ENCODE data around the gene SPTB.
"Not testable (repeated sequence)": the region's sequence is repeated elsewhere in the genome, so short reads cannot be mapped to it uniquely, and the experiment has no call there.

Gene SPTB

DNA sequence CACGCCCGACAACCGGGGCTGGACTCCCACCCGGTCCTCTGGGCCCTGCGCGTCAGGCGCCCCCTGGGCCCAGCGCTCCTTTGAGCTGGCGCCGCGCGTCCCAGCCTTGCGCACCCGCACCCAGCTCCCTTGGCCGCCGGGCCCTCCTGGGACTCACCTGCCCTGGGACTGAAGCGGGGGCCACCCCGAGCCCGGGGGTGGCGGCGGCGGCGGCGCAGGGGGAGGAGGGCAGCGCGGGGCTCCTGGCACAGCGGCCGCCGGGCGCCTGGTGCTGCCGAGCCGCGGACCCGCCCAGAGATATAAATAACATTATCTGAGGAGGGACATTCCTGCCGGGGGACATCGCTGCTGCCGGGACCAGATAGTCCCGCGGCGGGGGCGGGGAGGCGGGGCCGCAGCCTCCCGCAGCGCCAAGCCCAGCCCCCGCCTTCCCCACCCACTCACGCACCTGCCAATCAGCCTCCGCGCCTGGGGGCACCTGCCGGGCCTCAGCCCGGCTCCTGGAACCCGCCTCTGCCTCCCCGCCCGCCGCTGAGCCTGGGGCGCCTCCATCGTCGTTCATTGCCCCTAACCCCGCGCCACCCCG lies at the start of gene SPTB:
Gene SPTB, minus strand, starts transcription at position 273 of the 586 bp plus-strand sequence. CDS start 56,813 bp downstream, outside the sequence.
- DNase-seq (ENCODE audit: low read depth, low spot score): peak; percentile 19

DNA sequence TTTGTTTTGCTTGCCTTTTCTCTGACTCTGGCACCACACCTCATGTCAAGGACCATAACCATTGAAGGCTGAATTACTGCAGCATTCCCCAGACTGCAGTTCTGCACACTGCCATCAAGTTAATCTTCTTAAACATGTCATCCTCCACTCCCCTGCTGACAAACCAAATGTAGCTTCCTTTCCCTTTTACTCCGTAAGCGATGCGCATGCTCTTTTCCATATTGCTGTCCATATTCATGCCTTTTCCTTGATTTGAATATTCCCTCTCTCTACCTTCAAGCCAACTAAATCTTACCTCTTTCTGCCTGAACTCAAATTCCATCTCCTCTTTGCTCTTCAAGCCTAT lies 49.3 kb upstream of the SPTB start:
- DNase-seq (ENCODE audit: low read depth, low spot score): no peak

DNA sequence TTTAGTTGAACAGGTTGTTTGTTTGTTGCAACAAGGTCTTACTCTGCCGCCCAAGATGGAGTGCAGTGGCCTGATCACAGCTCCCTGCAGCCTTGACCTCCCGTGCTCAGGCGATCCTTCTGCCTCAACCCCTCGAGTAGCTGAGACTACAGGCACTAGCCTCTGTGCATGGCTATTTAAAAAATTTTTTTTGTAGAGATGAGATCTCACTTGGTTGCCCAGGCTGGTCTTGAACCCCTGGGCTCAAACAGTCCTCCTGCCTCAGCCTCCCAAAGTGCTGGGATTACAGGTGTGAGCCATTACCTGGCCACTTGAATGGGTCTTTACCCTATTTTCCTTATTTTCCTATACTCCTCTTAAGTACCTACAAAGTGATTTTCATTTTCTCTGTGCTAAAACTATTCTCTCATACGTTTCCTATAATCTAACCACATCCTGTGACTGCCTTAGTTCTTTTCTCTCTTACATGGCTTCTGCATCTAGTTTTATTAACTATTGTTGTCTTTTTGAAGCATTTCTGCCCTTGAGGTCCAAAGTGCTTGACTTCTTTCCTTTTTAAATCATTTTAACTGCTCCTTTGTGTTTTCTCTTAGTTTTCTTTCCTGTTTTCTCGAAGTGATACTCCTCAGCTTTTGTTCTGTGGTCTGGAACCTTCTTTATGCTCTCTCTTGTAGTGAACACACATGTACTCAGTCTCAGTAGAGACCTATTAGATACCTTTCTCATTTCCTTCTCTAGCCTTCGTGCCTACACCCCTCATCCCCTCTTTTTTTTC lies 48.7 kb upstream of the SPTB start:
- DNase-seq (ENCODE audit: low read depth, low spot score): no peak

DNA sequence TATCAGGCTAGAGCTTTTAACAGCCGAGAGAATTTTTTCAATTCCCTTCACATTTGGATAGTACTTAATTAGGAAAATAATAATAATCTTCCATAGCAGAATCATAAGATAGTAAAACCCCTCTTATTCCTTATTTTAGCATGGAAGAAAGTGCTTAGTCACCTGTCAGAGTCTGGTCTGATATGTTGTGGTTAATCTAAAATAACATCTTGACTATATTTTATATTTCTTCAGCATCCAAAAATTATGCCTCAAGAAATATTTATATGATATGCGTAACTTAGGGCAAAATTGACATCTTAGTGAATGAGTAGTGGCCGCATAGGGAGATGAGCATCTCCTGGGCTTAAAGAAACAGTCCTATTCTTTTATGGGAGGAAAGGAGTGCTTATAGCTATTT lies 47.3 kb upstream of the SPTB start:
- no peak for DNase-seq (ENCODE audit: low read depth, low spot score)

DNA sequence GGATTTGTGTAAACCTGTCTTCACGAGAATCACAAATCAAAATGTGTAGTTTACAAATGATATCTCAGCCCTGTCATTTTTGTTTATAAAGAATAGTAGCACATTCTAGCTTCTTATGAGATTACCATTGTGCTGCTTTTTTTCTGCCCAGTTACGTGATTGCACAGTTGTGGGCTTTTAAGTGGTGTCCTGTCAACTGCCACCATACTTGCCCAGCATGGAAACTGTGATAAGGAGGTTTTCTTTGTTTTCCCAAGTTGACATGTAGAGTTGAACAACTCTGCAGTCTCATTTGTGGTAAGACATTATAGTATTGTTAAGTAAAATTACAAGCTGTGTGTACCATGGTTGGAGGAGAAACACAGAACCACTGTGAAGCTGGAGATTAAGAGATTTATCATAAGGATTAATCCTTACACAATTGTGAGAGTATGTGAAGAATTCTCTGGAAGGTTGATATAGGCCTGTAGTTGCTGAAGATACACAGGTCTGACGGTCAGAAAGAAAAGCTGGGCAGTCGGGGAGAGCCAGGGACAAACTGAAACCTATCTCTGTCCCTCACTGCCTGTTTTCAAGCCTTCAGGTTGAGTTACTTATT lies 46.8 kb upstream of the SPTB start:
- DNase-seq (ENCODE audit: low read depth, low spot score): no peak

DNA sequence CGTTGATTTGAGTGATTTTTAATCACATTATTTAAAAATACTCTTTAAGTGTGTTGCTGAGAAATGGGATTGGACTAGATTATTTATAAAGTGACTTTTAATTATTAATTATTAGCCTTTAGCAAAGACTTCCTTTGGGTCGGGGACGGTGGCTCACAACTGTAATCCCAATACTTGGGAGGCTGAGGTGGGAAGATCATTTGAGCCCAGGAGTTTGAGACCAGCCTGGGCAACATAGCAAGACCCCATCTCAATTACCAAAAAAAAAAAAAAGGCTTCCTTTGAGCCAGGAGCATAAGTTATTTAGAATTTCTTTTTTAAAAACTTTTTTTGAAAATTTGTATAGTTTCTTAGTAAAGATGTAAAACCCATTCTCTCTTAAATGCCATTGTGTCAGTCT lies 43.3 kb upstream of the SPTB start:
- DNase-seq (ENCODE audit: low read depth, low spot score): no peak

DNA sequence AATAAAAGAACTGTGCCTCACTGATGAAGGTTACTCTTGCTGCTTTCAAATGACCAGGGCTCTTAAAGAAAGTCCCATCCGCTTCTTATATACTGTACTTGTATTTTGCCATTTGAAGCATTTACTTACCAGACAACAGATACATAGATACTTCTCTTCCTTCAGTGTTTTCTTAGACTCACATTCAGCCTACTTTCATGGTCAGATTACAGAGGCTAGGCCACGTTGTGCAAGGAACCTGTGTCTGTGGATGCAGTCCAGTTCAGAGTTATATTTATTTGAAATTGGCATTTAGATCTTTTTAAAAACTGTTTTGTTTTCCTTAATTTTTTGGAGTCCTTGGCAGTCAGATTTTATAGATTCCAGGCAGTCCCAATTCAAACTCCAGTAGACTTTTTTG lies 40.8 kb upstream of the SPTB start:
- no peak for DNase-seq (ENCODE audit: low read depth, low spot score)

DNA sequence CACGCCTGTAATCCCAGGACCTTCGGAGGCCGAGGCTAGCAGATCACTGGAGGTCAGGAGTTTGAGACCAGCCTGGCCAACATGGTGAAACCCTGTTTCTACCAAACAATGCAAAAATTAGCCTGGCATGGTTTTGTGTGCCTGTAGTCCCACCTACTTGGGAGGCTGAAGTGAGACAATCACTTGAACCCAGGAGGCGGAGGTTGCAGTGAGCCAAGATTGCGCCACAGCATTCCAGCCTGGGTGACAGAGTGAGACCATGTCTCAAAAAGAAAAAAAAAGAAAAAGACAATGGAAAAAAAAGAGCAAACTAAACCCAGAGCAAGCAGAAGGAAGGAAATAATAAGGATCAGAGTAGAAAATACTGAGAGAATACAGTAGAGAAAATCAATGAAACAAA lies 39.9 kb upstream of the SPTB start:
- DNase-seq (ENCODE audit: low read depth, low spot score): no peak

DNA sequence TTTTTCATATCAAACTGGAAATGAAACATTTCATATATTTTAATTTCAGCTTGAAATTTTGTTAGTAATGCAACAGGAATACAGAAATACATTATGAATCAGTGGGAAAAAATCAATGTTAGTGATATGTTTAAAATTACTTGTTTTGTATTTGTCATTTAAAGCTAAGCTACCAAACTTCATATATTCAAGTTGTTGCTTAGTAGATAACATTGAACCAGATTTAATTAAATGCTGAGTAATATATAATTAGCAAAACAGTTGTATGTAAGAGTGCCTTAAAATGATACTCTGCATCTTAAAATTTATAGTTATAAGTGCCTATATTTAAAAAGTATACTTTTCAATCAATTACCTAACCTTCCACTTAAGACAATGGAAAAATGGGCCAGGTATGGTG lies 39.5 kb upstream of the SPTB start:
- DNase-seq (ENCODE audit: low read depth, low spot score): no peak

DNA sequence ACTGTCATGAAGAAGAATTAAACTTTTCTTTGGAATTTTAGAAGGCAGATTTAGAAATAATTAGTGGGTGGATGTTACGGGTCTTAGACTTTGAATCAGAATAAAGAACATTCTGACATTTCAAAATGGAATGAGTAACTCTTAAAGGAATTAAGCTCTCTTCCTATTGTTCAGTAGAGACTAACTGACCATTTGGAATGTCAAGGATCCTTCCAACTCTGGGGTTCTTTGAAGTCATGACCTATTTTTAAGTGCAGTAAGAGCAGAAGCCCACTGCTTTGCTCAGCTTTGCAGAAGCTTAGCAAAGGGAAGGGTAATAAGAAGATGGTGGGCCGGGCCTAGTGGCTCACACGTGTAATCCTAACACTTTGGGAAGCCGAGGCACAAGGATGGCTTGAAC lies 38.5 kb upstream of the SPTB start:
- DNase-seq (ENCODE audit: low read depth, low spot score): no peak

DNA sequence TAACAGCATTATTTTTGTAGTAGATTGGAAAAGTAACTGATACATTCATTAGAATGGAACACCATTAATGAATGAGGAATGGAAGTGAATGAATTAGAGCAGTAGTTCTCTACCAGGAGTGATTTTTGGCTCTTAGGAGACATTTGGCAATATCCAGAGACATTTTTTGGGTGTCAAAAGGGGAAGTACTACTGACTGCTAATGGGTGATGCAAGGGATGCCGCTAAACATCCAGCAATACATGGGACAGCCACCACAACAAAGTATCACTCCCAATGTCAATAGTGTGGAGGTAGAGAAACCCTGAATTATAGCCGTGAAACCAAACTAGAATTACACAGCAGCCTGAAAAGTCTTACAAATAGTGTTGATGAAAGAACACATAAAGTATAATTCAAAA lies 36.1 kb upstream of the SPTB start:
- DNase-seq (ENCODE audit: low read depth, low spot score): no peak

DNA sequence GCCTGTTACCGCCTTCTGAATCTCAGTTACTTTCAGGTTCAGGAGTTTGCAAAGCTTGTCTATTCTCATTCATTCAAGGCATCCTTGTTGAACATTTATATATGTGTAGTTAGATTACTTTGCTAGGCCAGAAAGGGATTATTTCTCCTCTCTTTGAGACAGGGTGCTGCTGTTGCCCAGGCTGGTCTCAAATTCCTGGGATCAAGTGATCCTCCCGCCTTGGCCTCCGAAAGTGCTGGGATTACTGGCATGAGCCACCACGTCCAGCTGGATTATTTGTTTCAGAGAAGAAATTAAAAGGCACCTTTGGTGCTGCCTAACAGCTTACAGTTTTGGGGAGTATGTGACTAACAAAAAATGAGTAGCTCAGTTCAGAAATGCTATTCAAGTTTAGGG lies 35.3 kb upstream of the SPTB start:
- DNase-seq (ENCODE audit: low read depth, low spot score): no peak

DNA sequence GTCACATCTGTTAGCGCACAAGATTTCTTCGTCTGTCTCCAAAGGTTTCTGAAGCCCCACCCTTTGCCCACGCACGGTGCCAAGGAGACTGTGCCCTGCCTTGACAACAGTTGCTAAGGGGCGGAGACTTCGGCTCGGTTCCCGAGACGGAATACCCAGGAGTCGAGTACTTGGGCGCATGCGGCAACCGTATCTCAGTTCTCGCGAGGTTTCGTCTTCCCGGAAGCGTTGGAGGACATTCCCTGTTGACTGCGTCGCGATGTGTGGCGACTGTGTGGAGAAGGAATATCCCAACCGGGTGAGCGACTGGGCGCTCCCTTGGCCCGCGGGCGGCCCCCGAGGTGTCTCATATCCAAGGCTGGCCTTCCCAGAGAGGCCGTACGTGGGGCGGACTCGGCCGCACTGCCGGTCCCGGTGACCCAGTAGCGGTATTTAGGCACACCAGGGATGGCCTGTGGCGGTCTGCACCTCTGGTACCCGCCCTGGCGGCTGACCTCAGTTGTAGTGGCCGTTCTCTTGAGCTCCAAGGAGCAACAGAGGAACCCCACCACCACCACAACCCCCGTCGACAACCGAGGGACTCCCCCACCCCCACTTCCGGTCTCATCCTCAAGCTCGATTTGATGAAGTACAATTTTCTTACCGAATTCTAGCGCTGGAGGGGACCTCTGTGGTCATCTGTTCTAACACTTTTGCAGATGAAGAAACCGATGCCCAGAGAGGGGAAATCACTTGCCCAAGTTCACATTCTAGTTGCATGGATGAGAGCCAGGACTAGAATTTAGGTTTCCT lies 34.7 kb upstream of the SPTB start, which contains the start of gene CHURC1:
Gene CHURC1, plus strand, starts transcription at position 219 of the 792 bp plus-strand sequence. Its CDS starts 41 bp downstream, at position 260.
- DNase-seq (ENCODE audit: low read depth, low spot score): peak; percentile 94

DNA sequence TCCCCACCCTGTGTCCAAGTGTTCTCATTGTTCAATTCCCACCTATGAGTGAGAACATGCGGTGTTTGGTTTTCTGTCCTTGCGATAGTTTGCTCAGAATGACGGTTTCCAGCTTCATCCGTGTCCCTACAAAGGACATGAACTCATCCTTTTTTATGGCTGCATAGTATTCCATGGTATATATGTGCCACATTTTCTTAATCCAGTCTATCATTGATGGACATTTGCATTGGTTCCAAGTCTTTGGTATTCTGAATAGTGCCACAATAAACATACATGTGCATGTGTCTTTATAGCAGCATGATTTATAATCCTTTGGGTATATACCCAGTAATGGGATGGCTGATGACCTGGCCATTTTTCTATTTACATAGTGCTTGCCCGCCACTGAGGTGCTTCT lies 33.8 kb upstream of the SPTB start:
- not testable (repeated sequence) for DNase-seq (ENCODE audit: low read depth, low spot score)

DNA sequence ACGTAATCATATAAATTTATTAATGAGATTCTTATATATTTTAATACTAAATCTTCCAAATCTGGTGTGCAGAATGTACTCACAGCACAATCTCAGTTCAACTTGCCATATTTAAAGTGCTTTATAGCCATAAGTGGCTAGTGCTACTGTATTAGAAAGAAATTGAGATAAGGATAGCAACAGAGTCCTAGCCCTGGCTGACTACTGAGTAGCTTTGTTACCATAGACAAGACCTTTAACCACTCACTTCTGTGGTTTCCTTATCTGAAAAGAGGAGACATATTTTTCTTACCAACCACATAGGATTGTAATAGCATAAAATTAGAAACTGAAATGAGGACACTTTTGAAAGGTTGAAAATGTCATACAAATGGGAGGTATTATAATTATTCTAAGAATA lies 32.6 kb upstream of the SPTB start:
- DNase-seq (ENCODE audit: low read depth, low spot score): no peak

DNA sequence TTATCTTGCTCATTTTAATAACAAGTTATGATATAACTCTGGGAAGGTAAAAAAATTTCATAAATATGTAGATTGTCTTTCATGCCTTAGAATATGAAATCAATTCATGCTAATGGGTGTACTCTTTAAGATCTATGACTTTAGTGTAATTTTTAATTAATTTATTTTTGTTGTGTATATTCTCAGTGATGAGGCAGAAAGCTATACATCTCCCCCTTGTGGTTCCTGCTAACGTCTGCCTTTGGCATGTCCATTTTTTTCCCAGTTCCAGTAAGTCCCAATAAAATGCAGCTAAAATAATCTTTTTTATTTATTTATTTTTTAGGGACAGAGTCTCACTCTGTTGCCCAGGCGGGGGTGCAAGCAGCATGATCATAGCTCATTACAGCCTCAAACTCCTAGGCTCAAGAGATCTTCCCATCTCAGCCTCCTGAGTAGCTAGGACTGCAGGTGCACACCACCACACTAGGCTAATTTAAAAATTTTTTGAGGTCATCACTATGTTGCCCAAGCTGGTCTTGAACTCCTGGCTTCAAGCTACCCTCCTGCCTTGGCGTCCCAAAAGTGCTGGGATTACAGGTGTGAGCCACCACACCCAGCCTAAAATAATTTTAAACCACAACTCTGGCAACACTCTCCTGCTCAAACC lies 31.3 kb upstream of the SPTB start:
- DNase-seq (ENCODE audit: low read depth, low spot score): no peak

DNA sequence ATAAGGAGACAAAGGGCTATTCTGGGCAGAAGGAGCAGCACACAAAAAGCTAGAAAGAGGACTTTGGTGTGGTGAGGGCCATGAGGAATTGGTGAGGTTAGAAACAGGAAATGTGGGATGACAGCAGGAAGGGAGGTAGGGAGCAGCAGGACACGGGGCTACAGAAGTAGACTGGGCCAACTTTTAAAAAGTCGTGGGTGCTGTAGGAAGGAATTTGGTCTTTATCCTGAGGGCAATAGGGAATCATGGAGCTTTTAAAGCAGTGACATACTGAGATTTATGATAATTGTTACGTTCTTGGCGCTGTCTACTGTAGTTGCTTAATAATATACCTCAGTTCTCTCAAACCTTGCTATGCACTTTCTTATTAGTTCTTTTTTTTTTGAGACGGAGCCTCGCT lies 26.3 kb upstream of the SPTB start:
- DNase-seq (ENCODE audit: low read depth, low spot score): no peak

DNA sequence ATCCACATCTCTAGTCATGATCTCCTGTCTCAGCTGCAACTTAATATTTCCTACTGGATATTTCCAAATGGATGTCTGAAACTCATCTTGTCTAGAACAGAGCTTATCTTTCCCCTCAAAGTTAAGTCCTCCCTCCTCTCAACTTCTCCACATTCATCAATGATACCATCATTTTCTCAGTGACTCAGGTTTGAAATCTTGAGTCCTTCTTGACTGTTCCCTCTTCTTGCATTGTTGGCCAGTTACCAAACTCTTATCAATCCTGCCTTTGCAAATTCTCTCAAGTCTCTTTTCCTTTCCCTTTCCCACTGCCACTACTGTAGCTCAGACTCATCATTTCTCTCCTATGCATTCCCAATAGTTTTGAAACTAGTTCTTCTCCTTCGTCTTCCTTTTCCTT lies 20.3 kb upstream of the SPTB start:
- DNase-seq (ENCODE audit: low read depth, low spot score): no peak

DNA sequence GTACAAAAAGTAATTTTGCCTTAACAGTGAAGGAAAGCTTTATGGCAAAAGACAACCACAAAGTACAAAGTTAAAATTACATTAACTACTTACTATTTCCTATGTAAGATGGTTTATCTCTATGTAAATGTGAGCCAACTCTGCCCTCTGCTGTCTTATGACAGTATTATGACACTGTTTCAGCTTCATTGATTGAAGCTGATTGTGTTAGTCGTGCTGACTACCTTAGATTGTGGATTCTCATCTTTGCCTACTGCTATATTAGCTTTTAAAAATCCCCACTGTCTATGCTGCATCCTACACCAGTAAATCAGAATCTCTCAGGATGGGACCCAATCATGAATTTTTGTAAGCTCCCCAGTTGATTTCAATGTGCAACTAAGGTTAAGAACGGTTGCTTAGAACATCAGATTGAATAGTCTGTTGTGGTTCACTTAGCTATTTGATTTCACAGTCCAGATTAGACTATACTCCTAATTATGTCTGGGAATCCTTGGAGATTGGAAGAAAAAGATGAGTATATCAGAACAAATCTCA lies 12.2 kb upstream of the SPTB start:
- DNase-seq (ENCODE audit: low read depth, low spot score): no peak

DNA sequence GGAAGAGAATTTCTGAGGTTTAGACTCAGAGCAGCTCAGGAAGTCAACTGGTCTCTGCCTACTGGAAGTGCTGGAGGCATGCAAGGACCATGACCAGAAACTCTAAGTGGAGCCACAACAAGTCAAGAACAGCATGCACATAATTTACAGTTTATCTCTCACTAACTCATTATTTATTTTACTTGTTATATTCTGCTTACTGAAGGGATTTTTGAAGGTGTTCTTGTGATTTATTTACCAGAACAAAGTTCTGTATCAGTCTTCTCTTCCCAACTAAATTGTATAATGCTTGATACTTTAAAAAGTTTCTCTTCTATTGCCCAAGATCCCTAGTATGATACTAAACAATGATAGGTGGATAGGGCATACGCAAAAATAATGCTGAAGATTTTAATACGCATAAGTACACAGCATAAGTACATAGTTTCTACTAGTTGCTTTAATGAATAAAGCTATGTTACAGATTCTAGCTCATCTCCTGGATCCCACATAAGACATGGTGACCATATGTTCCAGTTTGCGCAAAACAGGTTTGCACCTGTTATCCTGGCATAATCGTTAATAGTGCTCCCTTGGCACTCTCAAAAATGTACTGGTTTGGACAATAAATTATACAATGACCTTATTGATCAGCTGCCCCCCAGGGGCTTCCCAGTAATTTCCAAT lies 11.6 kb upstream of the SPTB start:
- no peak for DNase-seq (ENCODE audit: low read depth, low spot score)

DNA sequence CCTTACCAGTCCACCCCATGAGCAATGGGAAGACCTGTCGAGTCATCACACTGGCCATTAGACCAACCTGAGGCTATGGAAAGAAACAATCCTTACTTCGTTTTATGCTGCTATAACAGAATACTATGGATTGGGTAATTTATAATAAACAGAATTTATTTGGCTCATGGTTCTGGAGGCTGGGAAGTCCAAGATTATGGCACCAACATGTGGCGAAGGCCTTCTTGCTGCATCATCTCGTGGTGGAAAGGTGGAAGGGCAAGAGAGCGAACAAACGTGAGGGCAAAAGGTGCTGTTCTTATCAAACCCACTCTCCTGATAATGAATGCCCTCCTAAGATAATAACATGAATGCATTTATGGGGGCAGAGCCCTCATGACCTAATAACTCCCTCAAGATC lies 9.6 kb upstream of the SPTB start:
- DNase-seq (ENCODE audit: low read depth, low spot score): no peak
